ENCODE data around the gene RARB. TPM values are rescaled to one million over a fixed set of nuclear protein-coding genes. Genes with fewer than 3 reads are reported as not detected.

The RARB gene
- total and polyA plus RNA-seq, 4 experiments from 2014 or later = 0.07 TPM; not detected in 3

- Histone ChIP-seq H3K27ac (ENCODE audit: low read depth, low read length) (no peak overlapping the region), H3K27me3 (ENCODE audit: insufficient read depth, low read length) (no peaks in the 10 kb centered on the region), H3K9me3 (ENCODE audit: control insufficient read depth in 1 of 2, low read length in 2 of 2) (no peaks in the 10 kb centered on the region), H3K4me1 (ENCODE audit: insufficient read depth, low read length) (no peaks in the 10 kb centered on the region), H3K4me3 (ENCODE audit: low read length in 2 of 2) (no peak overlapping the region), H3K36me3 (ENCODE audit: insufficient read depth, low read length) (no peaks in the 10 kb centered on the region)
- ChIA-PET POLR2A (ENCODE audit: partially characterized antibody) (no interaction called here), CTCF (ENCODE audit: partially characterized antibody) (no interaction called here)
- Mint-ChIP-seq H3K27ac (no peak overlapping the region), H3K36me3 (no peaks in the 10 kb centered on the region), H3K4me1 (no peaks in the 10 kb centered on the region), H3K4me3 (no peak overlapping the region), H3K9me3 (peaks cover 0 to 9% (median 5%) of the 10 kb centered on the region in 8 donors), H3K27me3 (no peaks in the 10 kb centered on the region)
- DNase-seq = no peak
- intact Hi-C loops (cut with micrococcal nuclease) = no loop called here
These were observed 37.5 kb upstream of the RARB start for GRCh38 chr3:25390605-25391004.

GRCh38 chr3:25396251-25396650 is 31.8 kb upstream of the RARB start:
- CTCF ChIA-PET (ENCODE audit: partially characterized antibody) = no interaction called here
- intact Hi-C loops (cut with micrococcal nuclease) = no loop called here
- Mint-ChIP-seq H3K27ac (no peak overlapping the region), H3K36me3 (no peaks in the 10 kb centered on the region), H3K4me1 (no peaks in the 10 kb centered on the region), H3K4me3 (no peak overlapping the region), H3K9me3 (peaks cover 0 to 12% (median 5%) of the 10 kb centered on the region in 8 donors), H3K27me3 (no peaks in the 10 kb centered on the region)
- Histone ChIP-seq H3K36me3 (ENCODE audit: insufficient read depth, low read length) (no peaks in the 10 kb centered on the region), H3K4me3 (ENCODE audit: low read length in 2 of 2) (no peak overlapping the region), H3K27ac (ENCODE audit: low read depth, low read length) (no peak overlapping the region), H3K4me1 (ENCODE audit: insufficient read depth, low read length) (no peaks in the 10 kb centered on the region), H3K9me3 (ENCODE audit: control insufficient read depth in 1 of 2, low read length in 2 of 2) (no peaks in the 10 kb centered on the region), H3K27me3 (ENCODE audit: insufficient read depth, low read length) (no peaks in the 10 kb centered on the region)
- DNase-seq = no peak
- POLR2A ChIA-PET (ENCODE audit: partially characterized antibody) = no interaction called here

GRCh38 chr3:25396686-25397085 is 31.4 kb upstream of the RARB start:
- Histone ChIP-seq H3K4me1 (ENCODE audit: insufficient read depth, low read length) (no peaks in the 10 kb centered on the region), H3K9me3 (ENCODE audit: control insufficient read depth in 1 of 2, low read length in 2 of 2) (no peaks in the 10 kb centered on the region), H3K4me3 (ENCODE audit: low read length in 2 of 2) (no peak overlapping the region), H3K27ac (ENCODE audit: low read depth, low read length) (no peak overlapping the region), H3K36me3 (ENCODE audit: insufficient read depth, low read length) (no peaks in the 10 kb centered on the region), H3K27me3 (ENCODE audit: insufficient read depth, low read length) (no peaks in the 10 kb centered on the region)
- H3K27me3 Mint-ChIP-seq = no peaks in the 10 kb centered on the region
- DNase-seq = no peak
- POLR2A ChIA-PET (ENCODE audit: partially characterized antibody) = no interaction called here
- no peaks in the 10 kb centered on the region for H3K36me3 Mint-ChIP-seq
- H3K27ac Mint-ChIP-seq = no peak overlapping the region
- CTCF ChIA-PET (ENCODE audit: partially characterized antibody) = no interaction called here
- no peaks in the 10 kb centered on the region for H3K4me1 Mint-ChIP-seq
- intact Hi-C loops (cut with micrococcal nuclease) = no loop called here
- H3K4me3 Mint-ChIP-seq = no peak overlapping the region
- H3K9me3 Mint-ChIP-seq = peaks cover 0 to 10% (median 4%) of the 10 kb centered on the region in 8 donors

- Mint-ChIP-seq H3K27me3 (no peaks in the 10 kb centered on the region), H3K4me3 (no peak overlapping the region), H3K9me3 (peaks cover 0 to 10% (median 3%) of the 10 kb centered on the region in 8 donors), H3K4me1 (no peaks in the 10 kb centered on the region), H3K36me3 (no peaks in the 10 kb centered on the region), H3K27ac (no peak overlapping the region)
- POLR2A ChIA-PET (ENCODE audit: partially characterized antibody) = no interaction called here
- intact Hi-C loops (cut with micrococcal nuclease) = no loop called here
- Histone ChIP-seq H3K27ac (ENCODE audit: low read depth, low read length) (no peak overlapping the region), H3K27me3 (ENCODE audit: insufficient read depth, low read length) (no peaks in the 10 kb centered on the region), H3K4me3 (ENCODE audit: low read length in 2 of 2) (no peak overlapping the region), H3K36me3 (ENCODE audit: insufficient read depth, low read length) (no peaks in the 10 kb centered on the region), H3K4me1 (ENCODE audit: insufficient read depth, low read length) (no peaks in the 10 kb centered on the region), H3K9me3 (ENCODE audit: control insufficient read depth in 1 of 2, low read length in 2 of 2) (no peaks in the 10 kb centered on the region)
- DNase-seq = no peak
- CTCF ChIA-PET (ENCODE audit: partially characterized antibody) = no interaction called here
These were observed 30.9 kb upstream of the RARB start for GRCh38 chr3:25397150-25397549.

GRCh38 chr3:25400587-25400986 is 27.5 kb upstream of the RARB start:
- Mint-ChIP-seq H3K27me3 (no peaks in the 10 kb centered on the region), H3K36me3 (no peaks in the 10 kb centered on the region), H3K9me3 (peaks cover 0 to 4% (median 0%) of the 10 kb centered on the region in 8 donors), H3K27ac (no peak overlapping the region), H3K4me1 (no peaks in the 10 kb centered on the region), H3K4me3 (no peak overlapping the region)
- no peaks in the 10 kb centered on the region for H3K27me3 ChIP-seq (ENCODE audit: insufficient read depth, low read length)
- no peaks in the 10 kb centered on the region for H3K9me3 ChIP-seq (ENCODE audit: control insufficient read depth in 1 of 2, low read length in 2 of 2)
- ChIA-PET POLR2A (ENCODE audit: partially characterized antibody) (no interaction called here), CTCF (ENCODE audit: partially characterized antibody) (no interaction called here)
- intact Hi-C loops (cut with micrococcal nuclease) = no loop called here
- no peak overlapping the region for H3K4me3 ChIP-seq (ENCODE audit: low read length in 2 of 2)
- DNase-seq = no peak
- H3K27ac ChIP-seq (ENCODE audit: low read depth, low read length) = no peak overlapping the region
- no peaks in the 10 kb centered on the region for H3K4me1 ChIP-seq (ENCODE audit: insufficient read depth, low read length)
- H3K36me3 ChIP-seq (ENCODE audit: insufficient read depth, low read length) = no peaks in the 10 kb centered on the region

GRCh38 chr3:25403968-25404367 is 24.1 kb upstream of the RARB start:
- intact Hi-C loops (cut with micrococcal nuclease) = no loop called here
- H3K36me3 Mint-ChIP-seq = no peaks in the 10 kb centered on the region
- no peak overlapping the region for H3K27ac ChIP-seq (ENCODE audit: low read depth, low read length)
- peaks cover 0 to 3% (median 0%) of the 10 kb centered on the region in 8 donors for H3K9me3 Mint-ChIP-seq
- no peaks in the 10 kb centered on the region for H3K27me3 ChIP-seq (ENCODE audit: insufficient read depth, low read length)
- POLR2A ChIA-PET (ENCODE audit: partially characterized antibody) = no interaction called here
- no peaks in the 10 kb centered on the region for H3K4me1 Mint-ChIP-seq
- H3K4me3 Mint-ChIP-seq = no peak overlapping the region
- no peaks in the 10 kb centered on the region for H3K4me1 ChIP-seq (ENCODE audit: insufficient read depth, low read length)
- CTCF ChIA-PET (ENCODE audit: partially characterized antibody) = no interaction called here
- H3K9me3 ChIP-seq (ENCODE audit: control insufficient read depth in 1 of 2, low read length in 2 of 2) = no peaks in the 10 kb centered on the region
- no peaks in the 10 kb centered on the region for H3K36me3 ChIP-seq (ENCODE audit: insufficient read depth, low read length)
- H3K4me3 ChIP-seq (ENCODE audit: low read length in 2 of 2) = no peak overlapping the region
- no peaks in the 10 kb centered on the region for H3K27me3 Mint-ChIP-seq
- DNase-seq = no peak
- no peak overlapping the region for H3K27ac Mint-ChIP-seq

- peaks cover 0 to 3% (median 0%) of the 10 kb centered on the region in 8 donors for H3K9me3 Mint-ChIP-seq
- Histone ChIP-seq H3K36me3 (ENCODE audit: insufficient read depth, low read length) (no peaks in the 10 kb centered on the region), H3K27me3 (ENCODE audit: insufficient read depth, low read length) (no peaks in the 10 kb centered on the region), H3K4me1 (ENCODE audit: insufficient read depth, low read length) (no peaks in the 10 kb centered on the region), H3K27ac (ENCODE audit: low read depth, low read length) (no peak overlapping the region), H3K4me3 (ENCODE audit: low read length in 2 of 2) (no peak overlapping the region), H3K9me3 (ENCODE audit: control insufficient read depth in 1 of 2, low read length in 2 of 2) (no peaks in the 10 kb centered on the region)
- H3K27ac Mint-ChIP-seq = no peak overlapping the region
- POLR2A ChIA-PET (ENCODE audit: partially characterized antibody) = no interaction called here
- no peaks in the 10 kb centered on the region for H3K36me3 Mint-ChIP-seq
- H3K27me3 Mint-ChIP-seq = no peaks in the 10 kb centered on the region
- no peaks in the 10 kb centered on the region for H3K4me1 Mint-ChIP-seq
- CTCF ChIA-PET (ENCODE audit: partially characterized antibody) = no interaction called here
- intact Hi-C loops (cut with micrococcal nuclease) = no loop called here
- no peak for DNase-seq
- H3K4me3 Mint-ChIP-seq = no peak overlapping the region
These were observed 23.5 kb upstream of the RARB start for GRCh38 chr3:25404569-25404968.

GRCh38 chr3:25405335-25405734 is 22.7 kb upstream of the RARB start:
- Mint-ChIP-seq H3K4me3 (no peak overlapping the region), H3K4me1 (no peaks in the 10 kb centered on the region), H3K36me3 (no peaks in the 10 kb centered on the region), H3K9me3 (peaks cover 0 to 3% (median 0%) of the 10 kb centered on the region in 8 donors), H3K27me3 (no peaks in the 10 kb centered on the region), H3K27ac (no peak overlapping the region)
- Histone ChIP-seq H3K4me1 (ENCODE audit: insufficient read depth, low read length) (no peaks in the 10 kb centered on the region), H3K27ac (ENCODE audit: low read depth, low read length) (no peak overlapping the region), H3K4me3 (ENCODE audit: low read length in 2 of 2) (no peak overlapping the region), H3K36me3 (ENCODE audit: insufficient read depth, low read length) (no peaks in the 10 kb centered on the region), H3K27me3 (ENCODE audit: insufficient read depth, low read length) (no peaks in the 10 kb centered on the region), H3K9me3 (ENCODE audit: control insufficient read depth in 1 of 2, low read length in 2 of 2) (no peaks in the 10 kb centered on the region)
- no peak for DNase-seq
- ChIA-PET CTCF (ENCODE audit: partially characterized antibody) (no interaction called here), POLR2A (ENCODE audit: partially characterized antibody) (no interaction called here)
- intact Hi-C loops (cut with micrococcal nuclease) = no loop called here

Measured in CD4-positive, alpha-beta memory T cell (primary cell).